Duodenal mucosa (tissue), 2 donors: ENCODE measurements around the gene GLIS1.

Experiments used
- H3K27ac ChIP-seq: one replicate; pipeline ENCODE4 v1.7.0; 2013; ENCODE audit warnings: low read depth, low read length
- H3K27me3 ChIP-seq, 2 donors: one replicate each; pipeline ENCODE4 v1.7.0; 2013; ENCODE audit warnings: low read length in 2 of 2, control low read depth in 1 of 2; ENCODE audit not compliant: insufficient read depth in 2 of 2, control insufficient read depth in 1 of 2
- H3K36me3 ChIP-seq, 2 donors: one replicate each; pipeline ENCODE4 v1.7.0; 2013; ENCODE audit warnings: low read length in 2 of 2, control low read depth in 1 of 2; ENCODE audit not compliant: insufficient read depth in 2 of 2, control insufficient read depth in 1 of 2
- H3K4me1 ChIP-seq, 2 donors: one replicate each; pipeline ENCODE4 v1.7.0; 2013; ENCODE audit warnings: low read length in 2 of 2, control low read depth in 1 of 2; ENCODE audit not compliant: insufficient read depth in 2 of 2, control insufficient read depth in 1 of 2
- H3K4me3 ChIP-seq, 2 donors: one replicate each; pipeline ENCODE4 v1.7.0; 2013; ENCODE audit warnings: low read length in 2 of 2, low read depth in 1 of 2
- H3K9ac ChIP-seq, 2 donors: one replicate each; pipeline ENCODE4 v1.7.0; 2013; ENCODE audit warnings: low read length in 2 of 2, low read depth in 1 of 2
- H3K9me3 ChIP-seq, 2 donors: one replicate each; pipeline ENCODE4 v1.7.0; 2013; ENCODE audit warnings: low read length in 2 of 2, control low read depth in 1 of 2; ENCODE audit not compliant: control insufficient read depth in 1 of 2

GLIS1 gene

GRCh38 chr1:53521924-53522552, 216.9 kb downstream of the GLIS1 start:
- peaks cover 0 to 9% of the 10 kb centered on the region in 2 donors for H3K4me1 ChIP-seq
- no peaks in the 10 kb centered on the region for H3K27me3 ChIP-seq
- H3K9me3 ChIP-seq: no peaks in the 10 kb centered on the region
- H3K27ac ChIP-seq: no peak overlapping the region
- H3K4me3 ChIP-seq: no peak overlapping the region
- no peak overlapping the region for H3K9ac ChIP-seq
- H3K36me3 ChIP-seq: no peaks in the 10 kb centered on the region

DNA sequence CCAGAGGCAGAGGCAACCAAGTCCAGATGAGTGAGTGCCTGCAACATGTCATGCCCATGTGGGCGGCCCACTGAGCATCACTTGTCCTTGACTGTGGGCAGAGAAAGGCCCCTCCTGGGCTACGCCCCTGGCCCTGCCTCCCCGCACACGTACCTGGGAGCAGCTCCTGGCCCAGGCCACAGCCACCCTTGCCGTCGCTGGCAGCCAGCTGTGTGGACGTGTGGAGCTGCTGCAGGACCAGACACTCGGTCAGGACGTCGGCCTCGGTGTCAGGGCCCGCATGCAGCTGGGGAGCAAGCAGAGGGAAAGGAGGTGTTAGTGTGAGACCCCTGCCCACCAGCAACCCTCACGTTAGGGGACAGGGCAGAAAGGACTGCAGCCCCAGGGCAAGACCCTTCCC, 218.5 kb downstream of the GLIS1 start:
- H3K4me3 ChIP-seq: no peak overlapping the region
- no peak overlapping the region for H3K27ac ChIP-seq
- H3K4me1 ChIP-seq: peaks cover 0 to 9% of the 10 kb centered on the region in 2 donors
- H3K27me3 ChIP-seq: no peaks in the 10 kb centered on the region
- no peaks in the 10 kb centered on the region for H3K36me3 ChIP-seq
- no peak overlapping the region for H3K9ac ChIP-seq
- no peaks in the 10 kb centered on the region for H3K9me3 ChIP-seq

GRCh38 chr1:53519421-53519820, 219.5 kb downstream of the GLIS1 start:
- no peak overlapping the region for H3K27ac ChIP-seq
- no peaks in the 10 kb centered on the region for H3K36me3 ChIP-seq
- peaks cover 0 to 6% of the 10 kb centered on the region in 2 donors for H3K4me1 ChIP-seq
- no peak overlapping the region for H3K4me3 ChIP-seq
- H3K9me3 ChIP-seq: no peaks in the 10 kb centered on the region
- no peak overlapping the region for H3K9ac ChIP-seq
- no peaks in the 10 kb centered on the region for H3K27me3 ChIP-seq

GRCh38 chr1:53518775-53519174, 220.2 kb downstream of the GLIS1 start:
- H3K4me1 ChIP-seq: peaks cover 0 to 6% of the 10 kb centered on the region in 2 donors
- no peaks in the 10 kb centered on the region for H3K36me3 ChIP-seq
- H3K27ac ChIP-seq: no peak overlapping the region
- no peak overlapping the region for H3K4me3 ChIP-seq
- no peak overlapping the region for H3K9ac ChIP-seq
- H3K9me3 ChIP-seq: no peaks in the 10 kb centered on the region
- H3K27me3 ChIP-seq: no peaks in the 10 kb centered on the region

DNA sequence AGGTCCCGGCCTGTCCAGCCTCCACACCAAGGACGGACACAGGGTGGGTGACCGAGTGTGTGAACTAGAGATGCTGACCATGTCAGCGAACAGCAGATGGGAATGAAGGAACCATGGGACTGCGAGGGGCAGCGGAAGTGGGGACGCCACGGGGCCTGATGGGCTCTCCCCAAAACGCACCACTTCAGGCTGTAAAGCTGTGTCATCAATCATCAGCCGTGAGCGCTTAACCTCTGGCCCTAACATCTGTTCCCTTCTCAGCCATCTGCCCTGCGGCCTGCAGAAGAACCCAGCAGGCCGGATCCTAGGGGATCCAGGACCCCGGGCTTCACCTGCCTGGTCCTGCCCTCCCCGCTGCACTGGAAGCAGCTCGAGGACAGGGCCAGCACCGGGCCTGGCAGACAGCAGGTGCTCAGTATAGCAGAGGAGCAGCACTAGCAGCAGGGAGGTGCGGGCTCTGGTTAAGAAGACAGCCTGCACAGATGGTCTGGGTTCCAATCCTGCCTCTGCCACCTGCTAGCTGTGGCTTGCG, 221.1 kb downstream of the GLIS1 start:
- Histone ChIP-seq H3K9me3 (no peaks in the 10 kb centered on the region), H3K27ac (no peak overlapping the region), H3K9ac (no peak overlapping the region), H3K4me1 (peaks cover 0 to 6% of the 10 kb centered on the region in 2 donors), H3K27me3 (no peaks in the 10 kb centered on the region), H3K36me3 (no peaks in the 10 kb centered on the region), H3K4me3 (no peak overlapping the region)

GRCh38 chr1:53517109-53517508, 221.9 kb downstream of the GLIS1 start:
- H3K36me3 ChIP-seq: no peaks in the 10 kb centered on the region
- peaks cover 0 to 6% of the 10 kb centered on the region in 2 donors for H3K4me1 ChIP-seq
- no peak overlapping the region for H3K27ac ChIP-seq
- H3K4me3 ChIP-seq: no peak overlapping the region
- no peaks in the 10 kb centered on the region for H3K9me3 ChIP-seq
- H3K9ac ChIP-seq: no peak overlapping the region
- no peaks in the 10 kb centered on the region for H3K27me3 ChIP-seq

- H3K4me1 ChIP-seq: peaks cover 0 to 6% of the 10 kb centered on the region in 2 donors
- no peaks in the 10 kb centered on the region for H3K27me3 ChIP-seq
- H3K9ac ChIP-seq: no peak overlapping the region
Observed at GRCh38 chr1:53516181-53516580, 222.8 kb downstream of the GLIS1 start.

DNA sequence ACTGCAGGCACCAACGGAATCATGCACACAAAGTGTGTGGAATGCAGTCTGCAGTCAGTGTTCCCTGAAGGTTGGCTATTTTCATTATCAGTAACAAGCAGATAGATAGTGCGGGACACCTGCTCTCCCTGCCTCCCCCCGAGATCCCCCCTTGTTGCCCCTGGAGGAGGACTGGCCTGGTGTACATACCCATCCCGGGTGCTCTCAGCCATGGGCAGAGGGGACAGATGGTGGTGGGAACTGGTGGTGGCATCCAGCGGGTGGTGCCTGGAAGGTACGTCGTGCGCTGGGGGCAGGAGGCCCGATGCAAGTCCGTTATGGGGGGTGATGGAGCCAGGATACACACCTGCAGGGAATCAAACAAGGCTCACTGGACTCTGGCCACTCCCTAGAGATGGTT, 224.5 kb downstream of the GLIS1 start:
- Histone ChIP-seq H3K4me3 (no peak overlapping the region), H3K4me1 (peaks cover 0 to 6% of the 10 kb centered on the region in 2 donors), H3K27me3 (no peaks in the 10 kb centered on the region), H3K27ac (no peak overlapping the region), H3K36me3 (no peaks in the 10 kb centered on the region), H3K9ac (no peak overlapping the region), H3K9me3 (no peaks in the 10 kb centered on the region)

More at GRCh38 chr1:53516181-53516580, 222.8 kb downstream of the GLIS1 start:
- Histone ChIP-seq H3K4me3 (no peak overlapping the region), H3K9me3 (no peaks in the 10 kb centered on the region), H3K27ac (no peak overlapping the region), H3K36me3 (no peaks in the 10 kb centered on the region)

DNA sequence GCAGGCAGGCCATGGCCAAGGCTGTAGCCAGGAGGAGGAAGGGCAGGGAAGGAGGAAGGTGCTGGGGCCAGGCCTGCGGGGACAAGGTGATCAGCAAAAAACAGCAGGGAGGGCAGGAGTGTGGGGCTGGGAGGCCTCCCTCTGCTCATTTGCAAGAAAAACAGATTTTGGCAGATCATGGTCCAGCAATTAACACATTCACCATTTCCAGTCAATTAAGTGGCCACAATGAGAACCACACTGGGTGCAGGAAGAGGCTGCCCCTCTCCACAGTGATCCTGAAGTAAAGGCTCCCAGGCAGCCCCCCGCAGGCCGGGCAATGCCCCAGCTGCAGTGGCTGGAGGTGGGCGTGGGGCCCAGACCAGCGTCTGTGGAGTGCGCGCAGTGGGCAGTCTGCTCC, 225.1 kb downstream of the GLIS1 start:
- Histone ChIP-seq H3K9me3 (no peaks in the 10 kb centered on the region), H3K27me3 (no peaks in the 10 kb centered on the region), H3K27ac (no peak overlapping the region), H3K4me1 (peaks cover 0 to 6% of the 10 kb centered on the region in 2 donors), H3K9ac (no peak overlapping the region), H3K36me3 (no peaks in the 10 kb centered on the region), H3K4me3 (no peak overlapping the region)

- H3K27ac ChIP-seq: no peak overlapping the region
- no peak overlapping the region for H3K9ac ChIP-seq
Observed at GRCh38 chr1:53512807-53513755, 225.9 kb downstream of the GLIS1 start.

More at GRCh38 chr1:53512807-53513755, 225.9 kb downstream of the GLIS1 start:
- Histone ChIP-seq H3K36me3 (no peaks in the 10 kb centered on the region), H3K4me1 (peaks cover 0 to 4% of the 10 kb centered on the region in 2 donors), H3K9me3 (no peaks in the 10 kb centered on the region), H3K4me3 (no peak overlapping the region), H3K27me3 (no peaks in the 10 kb centered on the region)
